GM18511 (cell line): ENCODE results near the gene PDYN.
"Not testable (repeated sequence)": the region's sequence is repeated elsewhere in the genome, so short reads cannot be mapped to it uniquely, and the experiment has no call there.

Source experiments
- ATAC-seq: cut with Tn5 transposase; IDR thresholded peaks from one replicate; pipeline ENCODE4 v1.9.1; 2021; ENCODE audit warnings: mild to moderate bottlenecking, moderate library complexity; ENCODE audit not compliant: unreplicated experiment

Gene PDYN

GRCh38 chr20:1993986-1994385 lies at the start of gene PDYN:
TSS of gene PDYN (minus strand) at chr20:1994058. CDS start at chr20:1983084, 10,974 bp downstream.
- no peak for ATAC-seq

- no peak for ATAC-seq
These were observed 48.5 kb upstream of the PDYN start for GRCh38 chr20:2042400-2042799.

GRCh38 chr20:2038161-2038560 lies 44.3 kb upstream of the PDYN start:
- ATAC-seq: no peak

GRCh38 chr20:2037296-2037914 lies 43.5 kb upstream of the PDYN start:
- ATAC-seq: no peak

GRCh38 chr20:2036357-2036756 lies 42.5 kb upstream of the PDYN start:
- not testable (repeated sequence) for ATAC-seq

GRCh38 chr20:2032168-2032567 lies 38.3 kb upstream of the PDYN start:
- ATAC-seq: no peak

- ATAC-seq: no peak
These were observed 32.7 kb upstream of the PDYN start for GRCh38 chr20:2026514-2026913.

- ATAC-seq: no peak
These were observed 32.1 kb upstream of the PDYN start for GRCh38 chr20:2026004-2026403.

- no peak for ATAC-seq
These were observed 29.3 kb upstream of the PDYN start for GRCh38 chr20:2023151-2023550.

- no peak for ATAC-seq
These were observed 28.3 kb upstream of the PDYN start for GRCh38 chr20:2022163-2022562.

- no peak for ATAC-seq
These were observed 16.7 kb upstream of the PDYN start for GRCh38 chr20:2010533-2010932.

GRCh38 chr20:2006452-2007361 lies 12.8 kb upstream of the PDYN start:
- no peak for ATAC-seq

GRCh38 chr20:2005831-2006426 lies 12.1 kb upstream of the PDYN start:
- ATAC-seq: no peak

- no peak for ATAC-seq
These were observed 11.5 kb upstream of the PDYN start for GRCh38 chr20:2005359-2005758.

- no peak for ATAC-seq
These were observed 10.3 kb upstream of the PDYN start for GRCh38 chr20:2004171-2004570.

- no peak for ATAC-seq
These were observed 8.5 kb upstream of the PDYN start for GRCh38 chr20:2002365-2002764.

- no peak for ATAC-seq
These were observed 7.3 kb upstream of the PDYN start for GRCh38 chr20:2001119-2001518.

GRCh38 chr20:2000285-2000684 lies 6.4 kb upstream of the PDYN start:
- ATAC-seq: no peak

- no peak for ATAC-seq
These were observed 4.9 kb upstream of the PDYN start for GRCh38 chr20:1998715-1999114.

- ATAC-seq: no peak
These were observed 4.3 kb upstream of the PDYN start for GRCh38 chr20:1998193-1998520.

GRCh38 chr20:1997483-1998192 lies 3.8 kb upstream of the PDYN start:
- ATAC-seq: no peak
